ENCODE results near the gene ARSJ.

Gene ARSJ

GRCh38 chr4:113990886-113991285, 11.4 kb upstream of the ARSJ start:
- Histone ChIP-seq H3K36me3 (ENCODE audit: low read depth) (no peaks in the 10 kb centered on the region), H3K4me3 (ENCODE audit: severe bottlenecking) (no peak overlapping the region), H3K4me1 (ENCODE audit: insufficient read depth, poor library complexity, severe bottlenecking) (no peaks in the 10 kb centered on the region), H3K27ac (ENCODE audit: poor library complexity, severe bottlenecking) (no peak overlapping the region), H3K27me3 (ENCODE audit: insufficient read depth, poor library complexity, severe bottlenecking) (no peaks in the 10 kb centered on the region), H3K9me3 (ENCODE audit: severe bottlenecking) (no peaks in the 10 kb centered on the region)
- DNase-seq (ENCODE audit: low spot score) (no peak), ATAC-seq (ENCODE audit: low read depth) (no peak)
- no peak for TF ChIP-seq CTCF (IDR thresholded peaks at IDR 0.05; ENCODE audit: poor library complexity, severe bottlenecking)

- ATAC-seq (ENCODE audit: low read depth) = no peak
- H3K9me3 ChIP-seq (ENCODE audit: severe bottlenecking) = no peaks in the 10 kb centered on the region
- no peaks in the 10 kb centered on the region for H3K4me1 ChIP-seq (ENCODE audit: insufficient read depth, poor library complexity, severe bottlenecking)
- no peak for TF ChIP-seq CTCF (IDR thresholded peaks at IDR 0.05; ENCODE audit: poor library complexity, severe bottlenecking)
- no peaks in the 10 kb centered on the region for H3K36me3 ChIP-seq (ENCODE audit: low read depth)
- no peaks in the 10 kb centered on the region for H3K27me3 ChIP-seq (ENCODE audit: insufficient read depth, poor library complexity, severe bottlenecking)
- no peak for DNase-seq (ENCODE audit: low spot score)
- no peak overlapping the region for H3K4me3 ChIP-seq (ENCODE audit: severe bottlenecking)
- H3K27ac ChIP-seq (ENCODE audit: poor library complexity, severe bottlenecking) = no peak overlapping the region
Observed at GRCh38 chr4:113987382-113987941, 8.0 kb upstream of the ARSJ start.

GRCh38 chr4:113982181-113982580, 2.7 kb upstream of the ARSJ start:
- TF ChIP-seq CTCF (IDR thresholded peaks at IDR 0.05; ENCODE audit: poor library complexity, severe bottlenecking) = no peak
- H3K9me3 ChIP-seq (ENCODE audit: severe bottlenecking) = no peaks in the 10 kb centered on the region
- peak overlapping the region; percentile 20 for H3K27ac ChIP-seq (ENCODE audit: poor library complexity, severe bottlenecking)
- H3K4me3 ChIP-seq (ENCODE audit: severe bottlenecking) = no peak overlapping the region
- ATAC-seq (ENCODE audit: low read depth) = no peak
- H3K27me3 ChIP-seq (ENCODE audit: insufficient read depth, poor library complexity, severe bottlenecking) = no peaks in the 10 kb centered on the region
- no peaks in the 10 kb centered on the region for H3K36me3 ChIP-seq (ENCODE audit: low read depth)
- H3K4me1 ChIP-seq (ENCODE audit: insufficient read depth, poor library complexity, severe bottlenecking) = peaks cover 20% of the 10 kb centered on the region
- no peak for DNase-seq (ENCODE audit: low spot score)

GRCh38 chr4:113981591-113981990, 2.1 kb upstream of the ARSJ start:
- no peak for TF ChIP-seq CTCF (IDR thresholded peaks at IDR 0.05; ENCODE audit: poor library complexity, severe bottlenecking)
- Histone ChIP-seq H3K27ac (ENCODE audit: poor library complexity, severe bottlenecking) (peak overlapping the region; percentile 20), H3K4me3 (ENCODE audit: severe bottlenecking) (no peak overlapping the region), H3K4me1 (ENCODE audit: insufficient read depth, poor library complexity, severe bottlenecking) (peaks cover 20% of the 10 kb centered on the region), H3K27me3 (ENCODE audit: insufficient read depth, poor library complexity, severe bottlenecking) (no peaks in the 10 kb centered on the region), H3K36me3 (ENCODE audit: low read depth) (no peaks in the 10 kb centered on the region), H3K9me3 (ENCODE audit: severe bottlenecking) (no peaks in the 10 kb centered on the region)
- DNase-seq (ENCODE audit: low spot score) (no peak), ATAC-seq (ENCODE audit: low read depth) (no peak)

GRCh38 chr4:113979905-113980615, 613 bp upstream of the ARSJ start:
- H3K27ac ChIP-seq (ENCODE audit: poor library complexity, severe bottlenecking) = peak overlapping the region; percentile 82
- no peaks in the 10 kb centered on the region for H3K27me3 ChIP-seq (ENCODE audit: insufficient read depth, poor library complexity, severe bottlenecking)
- TF ChIP-seq CTCF (IDR thresholded peaks at IDR 0.05; ENCODE audit: poor library complexity, severe bottlenecking) = no peak
- H3K4me1 ChIP-seq (ENCODE audit: insufficient read depth, poor library complexity, severe bottlenecking) = peaks cover 29% of the 10 kb centered on the region
- DNase-seq (ENCODE audit: low spot score) = no peak
- ATAC-seq (ENCODE audit: low read depth) = no peak
- no peaks in the 10 kb centered on the region for H3K9me3 ChIP-seq (ENCODE audit: severe bottlenecking)
- peak overlapping the region; percentile 70 for H3K4me3 ChIP-seq (ENCODE audit: severe bottlenecking)
- H3K36me3 ChIP-seq (ENCODE audit: low read depth) = peaks cover 6% of the 10 kb centered on the region

All from RWPE2 (cell line).